ENCODE results near the gene CACNA1E.

GRCh38 chr1:181517181-181517875 is 34.0 kb downstream of the CACNA1E start:
- TF ChIP-seq CTCF (conservative IDR thresholded peaks at IDR 0.05; ENCODE audit: low read length), result no peak
- no peak for TF ChIP-seq EZH2phosphoT487 (IDR thresholded peaks at IDR 0.05; ENCODE audit: borderline replicate concordance, low read depth, low read length)

Measured in OCI-LY7 (cell line).